Right renal pelvis (tissue), 4 donors: ENCODE results near the gene ANO4. TPM values are rescaled to one million over a fixed set of nuclear protein-coding genes. Genes with fewer than 3 reads are reported as not detected.
"Not testable (repeated sequence)": the region's sequence is repeated elsewhere in the genome, so short reads cannot be mapped to it uniquely, and the experiment has no call there.

Experiments
- DNase-seq, 4 donors: peaks; one replicate each; pipeline ENCODE4 v3.0.0-alpha.2; 2013; ENCODE audit warnings: low read depth in 4 of 4, low spot score in 3 of 4, missing footprints in 1 of 4
- polyA plus RNA-seq, 4 donors: library from polyadenylated mRNA; unstranded; fragments of 120-200 nt; gene quantifications; one replicate each; pipeline ENCODE4 v1.2.1, GENCODE V29; 2013; ENCODE audit not compliant: insufficient read length in 4 of 4

Gene ANO4
- polyA plus RNA-seq, 4 donors, result 0.75 to 1.5 (median 0.94) TPM

GRCh38 chr12:101076921-101077320 lies 282.3 kb downstream of the ANO4 start:
- DNase-seq, result peak in 1 of 4 donors; percentile 56

GRCh38 chr12:101077791-101078528 lies 283.4 kb downstream of the ANO4 start:
- DNase-seq, result no peak

DNA sequence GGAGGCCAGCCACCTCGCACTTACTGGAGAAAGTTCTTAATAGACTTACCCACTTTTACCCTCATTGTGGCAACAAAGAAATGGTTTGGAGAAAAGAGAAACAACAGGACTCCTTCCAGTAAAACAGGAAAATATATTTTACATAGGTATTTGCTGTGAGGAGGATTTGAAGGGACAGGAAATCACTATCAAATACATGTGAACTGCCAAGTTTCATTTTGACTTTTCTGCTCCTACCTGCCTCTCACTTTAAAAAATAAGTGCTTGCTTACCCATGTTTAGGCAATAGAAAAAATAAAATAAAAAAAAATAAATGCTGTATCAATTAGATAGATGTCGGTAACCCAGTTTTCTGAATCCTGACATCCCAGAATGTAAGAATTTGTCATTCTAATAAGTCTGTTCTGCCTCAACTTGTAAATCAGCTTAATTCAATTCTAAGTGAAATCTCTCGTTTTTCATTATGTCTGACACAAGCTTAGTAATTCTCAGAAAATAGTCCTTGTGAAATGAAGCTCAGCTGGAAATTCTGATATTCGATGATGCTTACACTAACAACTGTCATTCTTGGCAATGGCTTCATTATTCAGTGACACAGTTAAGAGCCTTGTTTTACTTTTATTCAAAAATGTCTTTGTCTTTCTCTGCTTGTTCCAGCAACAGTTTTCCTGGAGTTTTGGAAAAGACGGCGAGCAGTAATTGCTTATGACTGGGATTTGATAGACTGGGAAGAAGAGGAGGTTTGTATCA lies 284.1 kb downstream of the ANO4 start:
- no peak for DNase-seq

- no peak for DNase-seq
Measured at GRCh38 chr12:101082706-101083105, 288.1 kb downstream of the ANO4 start.

GRCh38 chr12:101086490-101087135 lies 292.0 kb downstream of the ANO4 start:
- no peak for DNase-seq

GRCh38 chr12:101087920-101088319 lies 293.3 kb downstream of the ANO4 start:
- no peak for DNase-seq

- DNase-seq, result no peak
Measured at GRCh38 chr12:101089271-101089670, 294.7 kb downstream of the ANO4 start.

- not testable (repeated sequence) for DNase-seq
Measured at GRCh38 chr12:101090222-101090621, 295.6 kb downstream of the ANO4 start.

GRCh38 chr12:101097829-101098580 lies 303.4 kb downstream of the ANO4 start:
- peak in 3 of 4 donors; percentile 32 to 76 (median 69) for DNase-seq

GRCh38 chr12:101107032-101107763 lies 312.6 kb downstream of the ANO4 start:
- DNase-seq, result no peak

- no peak for DNase-seq
Measured at GRCh38 chr12:101108130-101108529, 313.6 kb downstream of the ANO4 start.

DNA sequence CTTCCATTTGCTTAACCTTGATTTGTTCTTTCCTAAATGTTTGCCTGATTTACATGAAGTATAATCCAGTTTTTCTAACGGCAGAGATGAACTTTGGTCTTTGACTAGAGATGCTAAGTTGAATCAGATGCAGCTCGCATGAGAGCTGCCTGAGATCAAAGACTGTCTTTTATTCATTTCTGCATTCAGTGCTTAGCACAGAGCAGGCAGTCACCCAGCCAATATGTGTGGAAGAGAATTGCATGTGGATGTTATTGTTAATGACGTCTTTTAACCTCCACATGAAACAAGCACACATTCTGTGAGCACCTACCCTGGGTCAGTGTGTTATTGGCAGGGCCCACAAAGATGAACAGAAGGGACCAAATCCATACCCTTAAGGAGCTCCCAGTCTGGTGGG lies 316.3 kb downstream of the ANO4 start:
- no peak for DNase-seq

GRCh38 chr12:101111441-101111840 lies 316.9 kb downstream of the ANO4 start:
- DNase-seq, result no peak

DNA sequence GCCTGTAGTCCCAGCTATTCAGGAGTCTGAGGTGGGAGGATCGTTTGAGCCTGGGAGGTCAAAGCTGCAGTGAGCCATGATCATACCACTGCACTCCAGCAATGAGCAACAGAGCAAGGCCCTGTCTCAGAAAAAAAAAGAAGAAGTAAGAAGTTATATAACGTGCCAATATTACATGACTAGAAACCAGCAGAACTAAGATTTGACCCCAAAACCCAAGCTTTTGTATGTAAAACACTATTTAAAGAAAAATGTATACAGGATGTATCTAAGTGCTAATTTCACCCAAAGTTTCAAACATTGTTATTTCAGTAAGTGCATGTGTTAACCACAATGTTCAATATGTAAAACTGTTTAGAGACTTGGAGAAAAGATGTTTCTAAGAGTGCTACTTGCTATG lies 320.8 kb downstream of the ANO4 start:
- no peak for DNase-seq

DNA sequence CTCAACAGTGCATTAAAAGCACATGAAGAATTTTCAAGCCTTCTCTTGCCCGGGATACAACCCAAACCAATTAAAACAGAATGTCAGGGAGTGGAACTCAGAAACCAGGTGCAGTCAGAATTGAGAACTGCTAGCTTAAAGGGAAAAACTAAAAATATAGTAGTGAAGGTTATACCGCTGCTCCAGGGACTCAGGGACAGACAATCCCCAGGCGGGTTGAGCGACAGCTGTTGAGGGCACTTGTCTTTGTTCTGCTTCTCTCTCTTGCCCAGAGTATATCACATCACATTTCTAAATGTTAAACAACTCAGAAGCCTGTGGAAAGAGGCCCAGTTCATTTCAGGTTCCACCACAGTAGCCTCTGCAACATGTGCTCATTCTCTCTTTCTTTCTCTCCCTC lies 322.3 kb downstream of the ANO4 start:
- DNase-seq, result no peak

DNA sequence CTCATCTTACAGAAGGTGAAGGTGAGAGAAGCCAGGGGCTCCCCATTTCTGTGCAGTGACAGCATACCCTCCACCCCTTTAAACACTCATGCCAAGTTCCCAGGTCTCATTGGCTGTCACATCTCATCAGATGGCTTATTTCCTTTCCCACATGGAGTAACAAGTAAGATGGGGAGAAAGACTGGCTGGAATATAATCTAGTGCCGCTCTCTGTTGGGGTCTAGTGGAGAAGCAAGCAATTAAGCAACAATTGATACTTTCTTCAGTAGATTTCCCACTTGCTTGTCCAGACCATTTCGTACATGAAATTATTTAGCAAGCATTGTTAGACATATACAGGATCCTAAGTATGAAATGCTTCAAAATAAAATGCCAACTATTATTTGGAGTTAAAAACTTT lies 323.3 kb downstream of the ANO4 start:
- no peak for DNase-seq

GRCh38 chr12:101127521-101128219 lies 333.1 kb downstream of the ANO4 start:
- peak in 2 of 4 donors; percentile 3 to 5 for DNase-seq

DNA sequence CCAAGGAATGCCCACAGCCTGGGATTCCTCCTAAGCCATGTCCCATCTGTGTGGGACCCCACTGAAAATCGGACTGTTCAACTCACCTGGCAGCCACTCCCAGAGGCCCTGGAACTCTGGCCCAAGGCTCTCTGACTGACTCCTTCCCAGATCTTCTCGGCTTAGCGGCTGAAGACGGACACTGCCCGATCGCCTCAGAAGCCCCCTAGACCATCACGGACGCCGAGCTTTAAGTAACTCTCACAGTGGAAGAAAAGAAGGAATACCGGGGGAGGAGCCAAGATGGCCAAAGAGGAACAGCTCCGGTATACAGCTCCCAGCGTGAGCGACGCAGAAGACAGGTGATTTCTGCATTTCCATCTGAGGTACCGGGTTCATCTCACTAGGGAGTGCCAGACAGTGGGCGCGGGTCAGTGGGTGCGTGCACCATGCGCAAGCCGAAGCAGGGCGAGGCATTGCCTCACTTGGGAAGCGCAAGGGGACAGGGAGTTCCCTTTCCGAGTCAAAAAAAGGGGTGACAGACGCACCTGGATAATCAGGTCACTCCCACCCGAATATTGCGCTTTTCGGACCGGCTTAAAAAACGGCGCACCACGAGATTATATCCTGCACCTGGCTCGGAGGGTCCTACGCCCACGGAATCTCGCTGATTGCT lies 351.3 kb downstream of the ANO4 start:
- DNase-seq, result not testable (repeated sequence)

DNA sequence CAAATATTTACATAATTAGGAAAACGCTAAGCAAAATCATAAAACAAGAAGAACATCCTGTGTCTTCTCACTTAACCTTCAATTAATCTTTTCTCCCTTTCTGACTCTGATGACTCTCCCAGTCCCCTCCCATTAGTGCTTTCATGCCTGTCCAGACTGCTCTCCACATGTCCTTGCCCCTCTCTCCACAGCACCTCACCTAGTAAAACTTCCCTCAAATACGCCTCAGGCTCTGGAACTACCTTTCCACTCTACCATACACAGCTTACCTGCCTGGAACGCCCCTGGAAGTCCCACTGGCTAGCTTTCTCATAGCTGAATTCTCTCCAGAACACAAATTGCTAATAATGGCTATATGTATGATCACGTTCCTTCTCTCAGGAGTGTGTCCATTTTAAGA lies 370.7 kb downstream of the ANO4 start:
- DNase-seq, result no peak
